GM21619 (cell line): Measurements from ENCODE around the gene MCFD2.
"Not testable (repeated sequence)": the region's sequence is repeated elsewhere in the genome, so short reads cannot be mapped to it uniquely, and the experiment has no call there.

ENCODE experiments used
- ATAC-seq: cut with Tn5 transposase; IDR thresholded peaks from one replicate; pipeline ENCODE4 v1.9.1; 2021; ENCODE audit not compliant: unreplicated experiment

The MCFD2 gene

DNA sequence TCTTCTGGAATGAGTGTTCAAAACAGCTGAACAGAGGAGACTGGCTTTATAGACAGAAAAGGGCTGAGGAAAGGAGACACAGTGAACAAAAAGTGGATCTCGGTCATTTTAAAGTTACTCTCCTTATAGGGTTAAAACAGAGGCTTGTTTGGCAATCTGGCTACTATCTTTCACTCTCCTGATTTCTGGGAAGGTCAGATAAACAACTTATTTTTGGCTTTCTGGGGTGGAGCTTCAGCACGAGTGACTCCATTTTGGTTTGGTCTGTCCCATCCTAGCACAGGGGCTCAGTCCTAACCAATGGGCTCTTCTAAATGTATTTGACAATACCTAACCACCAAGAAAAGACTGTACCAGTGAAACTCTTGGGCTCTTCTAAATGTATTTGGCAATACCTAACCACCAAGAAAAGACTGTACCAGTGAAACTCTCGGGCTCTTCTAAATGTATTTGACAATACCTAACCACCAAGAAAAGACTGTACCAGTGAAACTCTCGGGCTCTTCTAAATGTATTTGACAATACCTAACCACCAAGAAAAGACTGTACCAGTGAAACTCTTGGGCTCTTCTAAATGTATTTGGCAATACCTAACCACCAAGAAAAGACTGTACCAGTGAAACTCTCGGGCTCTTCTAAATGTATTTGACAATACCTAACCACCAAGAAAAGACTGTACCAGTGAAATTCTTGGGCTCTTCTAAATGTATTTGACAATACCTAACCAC, 39.5 kb downstream of the MCFD2 start:
- not testable (repeated sequence) for ATAC-seq

GRCh38 chr2:46875226-46875899, 40.2 kb downstream of the MCFD2 start:
- no peak for ATAC-seq

DNA sequence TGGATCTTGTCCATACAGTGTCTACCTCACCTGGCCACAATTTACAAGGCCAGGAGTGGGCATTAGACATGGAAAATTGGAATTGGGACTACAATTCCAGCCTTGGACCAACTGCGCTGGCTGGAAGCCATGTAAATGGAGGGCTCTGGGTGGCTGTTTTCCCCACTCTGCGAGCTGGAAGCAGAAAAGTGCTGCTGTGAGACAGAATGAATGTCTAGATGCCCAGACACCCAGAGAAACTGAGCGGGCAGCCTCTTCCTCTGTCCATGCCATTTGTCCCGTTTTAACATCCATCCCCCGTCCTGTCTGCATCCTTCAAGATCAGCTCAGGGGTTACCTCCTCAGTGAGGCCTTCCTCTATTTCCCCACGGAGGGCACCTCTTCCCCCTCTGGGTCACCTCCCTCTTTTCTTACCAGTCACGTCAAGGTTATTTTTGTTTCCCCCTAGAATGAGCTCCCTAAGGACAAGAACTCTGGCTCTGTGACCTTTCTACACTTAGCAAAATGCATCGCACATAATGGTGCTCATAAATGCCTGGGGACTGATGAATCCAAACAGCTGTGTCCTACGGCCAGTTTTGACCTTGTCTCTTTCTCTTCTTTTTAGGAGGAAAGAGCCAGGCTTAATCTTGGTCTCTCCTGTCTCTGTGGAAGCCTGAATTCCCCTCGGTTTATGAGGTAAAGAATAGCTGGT, 41.2 kb downstream of the MCFD2 start:
- ATAC-seq = no peak

DNA sequence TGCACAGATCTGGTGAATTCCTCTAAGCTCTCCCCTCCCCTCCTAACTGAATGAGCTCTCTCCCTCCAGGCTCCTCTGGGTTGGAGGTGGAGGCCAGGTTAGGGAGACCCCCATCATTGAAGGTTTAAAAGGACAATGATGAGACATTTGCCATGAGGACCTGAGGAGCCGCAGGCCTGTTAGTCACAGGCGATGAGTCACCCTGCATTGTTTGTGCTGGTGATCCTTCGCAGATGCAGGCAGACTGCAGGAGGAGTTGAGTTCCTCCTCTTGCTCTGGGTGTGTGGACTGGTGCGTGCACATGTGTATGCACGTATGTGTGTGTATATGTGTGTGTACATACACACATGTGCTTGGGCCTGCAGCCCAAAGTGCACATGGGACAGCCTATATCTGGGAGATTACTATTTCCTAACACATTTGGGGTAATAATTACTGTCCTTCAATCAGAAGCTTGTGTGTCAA, 42.0 kb downstream of the MCFD2 start:
- ATAC-seq = no peak

- ATAC-seq = no peak
These were observed 42.6 kb downstream of the MCFD2 start for GRCh38 chr2:46872902-46873603.

DNA sequence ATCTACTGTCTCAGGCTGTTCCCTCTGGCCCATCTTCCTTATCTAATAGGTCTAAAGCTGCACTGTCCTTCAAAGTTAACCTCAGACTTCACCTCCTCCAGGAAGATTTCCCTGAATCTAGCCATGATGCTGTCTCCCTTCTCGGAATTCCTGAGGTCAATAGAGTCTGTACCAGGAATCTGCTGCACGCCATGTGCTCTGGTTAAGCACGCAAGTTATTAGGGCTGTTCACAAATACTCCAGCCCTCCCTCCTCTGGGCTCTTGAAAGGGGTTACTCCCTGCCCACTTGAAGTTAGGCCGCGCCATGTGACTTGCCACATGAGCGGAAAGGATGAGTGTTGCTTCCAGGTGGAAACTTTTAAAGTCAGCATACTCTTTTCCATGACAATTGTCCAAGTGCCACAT, 43.6 kb downstream of the MCFD2 start:
- ATAC-seq = no peak

DNA sequence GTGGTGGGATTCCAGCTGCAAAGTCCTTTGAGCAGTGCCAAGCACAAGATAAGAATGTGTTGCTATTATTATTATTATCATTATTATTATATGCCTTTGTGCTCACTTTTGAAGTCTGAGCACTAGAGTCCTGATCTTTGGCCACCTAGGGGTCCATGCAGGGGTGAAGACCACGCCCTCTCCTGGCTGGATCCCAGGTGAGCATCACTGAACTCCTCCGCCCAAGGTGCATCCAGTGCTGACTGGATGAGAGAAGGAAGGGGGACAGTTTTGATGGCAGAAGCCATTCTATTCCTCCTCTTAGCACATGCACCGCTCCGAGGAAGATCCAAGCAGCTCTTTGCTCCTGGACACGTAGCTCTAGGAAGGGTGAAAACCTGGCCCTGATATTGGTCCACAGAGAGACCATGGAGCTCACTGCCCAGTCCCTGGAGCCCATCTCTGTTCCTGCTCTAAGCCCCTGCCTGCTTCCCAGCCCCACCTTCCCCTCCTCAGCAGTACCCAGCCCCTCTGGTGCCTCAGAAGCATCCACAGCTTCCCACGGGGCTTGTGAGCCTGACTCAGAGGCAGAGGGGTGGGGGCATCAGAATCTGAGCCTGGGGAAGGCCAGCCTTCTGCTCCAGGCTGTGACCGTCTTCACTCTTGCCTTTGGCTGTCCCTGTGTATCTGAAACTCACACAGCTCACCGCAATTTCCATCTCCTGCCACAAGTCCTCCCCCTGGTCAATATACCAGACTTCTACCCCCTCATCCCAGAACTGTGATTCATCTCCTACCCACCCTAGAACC, 45.4 kb downstream of the MCFD2 start:
- no peak for ATAC-seq

DNA sequence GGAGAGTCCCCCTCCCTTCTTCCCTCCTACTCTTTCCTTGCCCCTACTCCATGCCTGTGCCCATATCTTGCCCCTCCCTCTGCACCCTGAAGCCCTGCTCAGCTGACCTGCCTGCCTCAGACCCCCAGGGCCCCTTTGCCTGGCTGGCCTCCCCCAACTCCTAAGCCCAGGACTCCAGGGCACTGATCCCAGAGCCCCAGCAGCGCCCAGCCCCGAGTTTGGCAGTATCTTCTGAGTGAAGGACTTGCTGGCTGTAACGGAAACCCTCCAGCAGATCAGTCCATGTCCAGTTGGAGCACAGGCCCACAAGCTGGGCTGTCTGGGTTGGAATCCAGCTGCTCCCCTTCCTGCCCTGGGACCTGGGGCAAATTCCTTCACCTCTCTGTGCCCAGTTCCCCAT, 46.0 kb downstream of the MCFD2 start:
- ATAC-seq = no peak

DNA sequence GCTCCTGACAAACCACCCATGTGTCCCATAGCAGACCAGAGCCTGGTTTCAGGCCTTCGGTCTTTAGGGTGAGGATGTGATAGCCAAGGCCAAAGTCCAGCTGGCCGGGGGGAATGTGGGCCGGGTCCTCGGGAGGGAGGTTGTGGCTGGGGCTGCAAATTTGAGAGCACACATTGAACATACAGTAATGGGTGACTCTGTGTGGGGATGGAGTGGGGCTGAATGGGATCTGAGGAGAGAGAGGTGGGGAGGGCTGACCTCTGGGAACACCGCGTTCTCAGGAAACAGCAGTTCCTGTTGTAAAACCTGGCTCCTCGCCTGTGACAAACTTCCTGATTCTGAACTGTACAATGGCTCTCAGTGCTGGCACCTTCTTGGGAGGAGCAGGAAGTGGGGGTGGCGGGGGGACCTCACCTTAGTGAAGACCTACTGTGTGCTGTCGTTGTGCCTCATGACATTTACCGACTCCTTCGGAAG, 48.8 kb downstream of the MCFD2 start:
- no peak for ATAC-seq

GRCh38 chr2:46865181-46865970, 50.2 kb downstream of the MCFD2 start:
- ATAC-seq = no peak

- ATAC-seq = no peak
These were observed 51.7 kb downstream of the MCFD2 start for GRCh38 chr2:46863882-46864281.

DNA sequence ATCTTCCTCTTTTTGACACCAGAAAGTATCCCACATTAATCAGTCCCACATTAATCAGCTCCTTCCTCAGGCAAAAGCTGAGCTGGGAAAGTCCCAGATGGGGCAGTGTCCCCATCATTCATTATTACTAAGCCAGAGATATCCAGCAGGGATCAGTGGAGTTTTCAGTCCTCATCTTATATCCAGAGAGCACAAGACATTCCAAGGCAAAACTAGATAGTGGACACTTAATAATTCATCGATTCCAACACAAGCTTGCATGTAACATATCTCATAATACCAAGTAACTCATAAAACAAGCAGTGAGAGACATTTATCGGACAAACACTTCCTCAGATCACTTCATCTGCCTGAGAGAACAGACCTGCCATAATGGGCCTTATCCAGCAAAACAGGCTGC, 53.1 kb downstream of the MCFD2 start:
- ATAC-seq = no peak

GRCh38 chr2:46861916-46862315, 53.7 kb downstream of the MCFD2 start:
- no peak for ATAC-seq

DNA sequence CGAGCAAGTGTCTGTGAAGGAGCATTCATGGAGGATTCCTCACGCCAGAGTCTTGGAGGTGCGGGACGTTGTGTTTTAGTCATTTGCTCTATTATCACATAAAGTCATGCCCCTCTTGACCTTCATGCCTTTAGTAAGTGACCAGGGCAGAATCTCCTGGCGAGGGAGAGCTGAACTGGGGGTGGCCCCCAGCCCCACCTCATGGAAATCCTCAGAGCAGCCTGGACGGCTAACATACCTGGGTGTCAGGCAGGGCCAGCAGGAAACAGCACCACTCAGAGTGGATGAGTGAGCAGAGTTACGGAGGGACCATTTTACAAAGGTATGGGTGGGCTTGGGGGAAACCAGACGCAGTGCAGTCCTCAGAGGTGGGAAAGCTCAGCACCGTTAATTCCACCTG, 56.1 kb downstream of the MCFD2 start:
- no peak for ATAC-seq

DNA sequence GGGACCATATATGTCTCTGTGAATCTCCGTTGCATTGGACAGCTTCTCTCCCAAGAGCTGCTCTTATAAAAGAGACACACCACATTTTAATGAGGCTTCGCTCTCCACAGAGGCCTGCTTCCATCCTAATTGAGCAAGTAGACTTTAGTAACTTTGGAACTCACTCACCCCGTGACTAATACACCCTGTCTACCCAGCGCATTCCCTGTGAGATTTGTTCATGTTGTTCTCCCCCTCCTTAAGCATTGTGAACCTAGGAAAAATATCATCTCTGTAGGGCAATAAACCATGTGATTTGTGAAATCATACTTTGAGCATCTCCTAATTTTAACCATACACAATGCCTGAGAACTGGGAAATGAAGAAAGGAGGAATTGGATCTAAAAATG, 56.9 kb downstream of the MCFD2 start:
- no peak for ATAC-seq

DNA sequence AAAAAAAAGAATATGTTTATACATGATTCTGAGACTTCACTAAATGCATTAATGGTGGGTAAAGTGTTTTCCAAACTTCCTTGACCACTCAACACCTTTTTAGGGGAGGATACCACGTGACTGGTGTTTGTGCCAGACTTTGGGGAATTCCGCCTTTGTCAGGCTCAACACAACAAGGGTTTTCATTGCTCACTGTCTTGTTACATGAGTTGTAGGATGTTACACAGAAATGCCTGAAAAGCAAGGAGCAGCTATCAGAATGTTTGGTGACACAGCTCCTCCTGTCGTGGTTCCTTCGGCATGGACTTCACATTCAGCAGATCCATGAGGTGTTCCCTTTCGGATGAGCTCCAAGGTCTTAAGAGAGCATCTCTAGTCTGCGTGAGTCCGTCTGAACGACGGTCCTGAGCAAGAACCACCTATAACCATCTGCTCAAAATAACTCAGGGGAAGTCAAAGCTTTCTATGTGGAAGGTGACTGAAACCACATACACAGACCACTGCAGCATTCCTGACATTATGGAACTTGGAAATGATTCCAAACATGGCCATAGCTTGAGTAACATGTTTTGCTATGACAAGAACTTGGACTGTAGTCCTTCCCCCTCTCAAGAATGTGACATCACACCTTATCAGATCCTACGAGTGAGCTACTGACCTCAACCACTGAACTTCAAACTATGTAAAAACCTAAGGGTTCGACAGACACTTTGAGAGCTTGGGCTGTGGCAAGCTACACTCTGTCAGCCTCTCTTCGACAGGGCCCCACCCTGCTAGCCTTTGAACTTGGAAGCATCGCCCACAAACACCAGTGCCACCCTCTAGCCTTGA, 57.5 kb downstream of the MCFD2 start:
- ATAC-seq = no peak

- no peak for ATAC-seq
These were observed 59.3 kb downstream of the MCFD2 start for GRCh38 chr2:46856336-46856735.

DNA sequence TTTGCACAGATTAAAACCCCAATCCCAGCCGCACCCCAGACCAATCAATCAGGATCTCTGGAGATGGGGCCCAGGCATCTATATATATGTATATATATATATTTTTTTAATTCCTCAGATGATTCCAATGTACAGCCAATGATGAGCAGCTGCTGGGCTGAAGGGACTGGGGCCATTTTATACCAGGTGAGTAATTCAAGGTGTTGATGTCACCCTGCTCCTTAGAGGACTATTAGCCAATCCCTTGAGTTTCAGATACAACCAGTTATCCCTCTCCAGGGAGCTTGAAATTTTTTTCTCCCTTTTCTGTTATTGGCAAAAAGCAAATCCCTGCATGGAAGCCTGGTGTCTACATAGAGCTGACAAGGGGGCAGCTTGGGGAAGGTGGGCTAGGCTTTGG, 59.8 kb downstream of the MCFD2 start:
- ATAC-seq = no peak

GRCh38 chr2:46854260-46854659, 61.3 kb downstream of the MCFD2 start:
- ATAC-seq = no peak
